Activated naive CD4-positive, alpha-beta T cell treated with anti-CD3 and anti-CD28 coated beads, Interleukin-2, amount 10 ng/mL, durations not matched to agents 7 days and 5 days (primary cell): Measurements from ENCODE around the gene POLR1E.
A peak's percentile ranks its signal among the peaks of the same experiment; 100 is the strongest.

Experiments
- CTCF ChIA-PET: fragments of 350-600 bp; sonication (Branson Sonifier 250); formaldehyde crosslinking; loops from one replicate; lab custom pipeline; 2021; ENCODE audit warnings: antibody characterized with exemption; lab: Charles Lee
- DNase-seq: peaks from one replicate; pipeline ENCODE4 v3.0.0-alpha.2; 2020
- H3K27ac Mint-ChIP-seq: one replicate; pipeline ENCODE4 v1.8.0; 2021; ENCODE audit warnings: mild to moderate bottlenecking, moderate library complexity, mixed read lengths
- H3K27me3 Mint-ChIP-seq: one replicate; pipeline ENCODE4 v1.8.0; 2021; ENCODE audit warnings: mild to moderate bottlenecking, mixed read lengths
- H3K36me3 Mint-ChIP-seq: one replicate; pipeline ENCODE4 v1.8.0; 2021; ENCODE audit warnings: mixed read lengths
- H3K4me1 Mint-ChIP-seq: one replicate; pipeline ENCODE4 v1.8.0; 2021; ENCODE audit warnings: mixed read lengths
- H3K4me3 Mint-ChIP-seq: one replicate; pipeline ENCODE4 v1.8.0; 2021; ENCODE audit warnings: mild to moderate bottlenecking, moderate library complexity, mixed read lengths
- H3K9me3 Mint-ChIP-seq: one replicate; pipeline ENCODE4 v1.8.0; 2021; ENCODE audit warnings: mixed read lengths

Gene POLR1E

GRCh38 chr9:37517923-37518322 lies 32.2 kb downstream of the POLR1E start:
- Mint-ChIP-seq H3K4me1 (peaks cover 9% of the 10 kb centered on the region), H3K36me3 (no peaks in the 10 kb centered on the region), H3K27me3 (no peaks in the 10 kb centered on the region), H3K9me3 (no peaks in the 10 kb centered on the region), H3K27ac (no peak overlapping the region), H3K4me3 (no peak overlapping the region)
- CTCF ChIA-PET, result no interaction called here
- no peak for DNase-seq

DNA sequence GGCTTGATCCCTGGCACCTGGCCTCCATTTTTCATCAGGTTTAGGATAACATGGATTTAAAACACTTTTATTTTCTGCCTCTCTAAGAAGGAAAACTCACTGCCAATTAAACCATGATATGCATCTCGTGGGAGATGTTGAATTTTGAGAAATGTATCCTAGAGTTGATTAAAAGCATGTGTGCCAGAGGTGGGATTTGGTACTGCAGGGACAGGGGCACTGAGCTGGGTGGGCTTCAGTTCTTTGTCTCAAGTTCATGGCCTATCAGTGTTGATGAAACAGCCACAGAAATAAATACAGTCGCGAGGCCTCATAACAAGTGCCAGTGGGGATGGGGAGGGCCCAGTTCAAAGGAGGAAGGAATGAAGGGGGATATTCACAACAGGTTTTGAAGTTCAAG lies 34.9 kb downstream of the POLR1E start:
- CTCF ChIA-PET, result no interaction called here
- DNase-seq, result no peak
- Mint-ChIP-seq H3K9me3 (no peaks in the 10 kb centered on the region), H3K27ac (no peak overlapping the region), H3K27me3 (no peaks in the 10 kb centered on the region), H3K36me3 (no peaks in the 10 kb centered on the region), H3K4me1 (no peaks in the 10 kb centered on the region), H3K4me3 (no peak overlapping the region)

GRCh38 chr9:37521111-37521510 lies 35.4 kb downstream of the POLR1E start:
- no peaks in the 10 kb centered on the region for H3K4me1 Mint-ChIP-seq
- H3K27me3 Mint-ChIP-seq, result no peaks in the 10 kb centered on the region
- H3K36me3 Mint-ChIP-seq, result no peaks in the 10 kb centered on the region
- no peaks in the 10 kb centered on the region for H3K9me3 Mint-ChIP-seq
- no peak overlapping the region for H3K4me3 Mint-ChIP-seq
- CTCF ChIA-PET, result no interaction called here
- no peak overlapping the region for H3K27ac Mint-ChIP-seq
- no peak for DNase-seq

DNA sequence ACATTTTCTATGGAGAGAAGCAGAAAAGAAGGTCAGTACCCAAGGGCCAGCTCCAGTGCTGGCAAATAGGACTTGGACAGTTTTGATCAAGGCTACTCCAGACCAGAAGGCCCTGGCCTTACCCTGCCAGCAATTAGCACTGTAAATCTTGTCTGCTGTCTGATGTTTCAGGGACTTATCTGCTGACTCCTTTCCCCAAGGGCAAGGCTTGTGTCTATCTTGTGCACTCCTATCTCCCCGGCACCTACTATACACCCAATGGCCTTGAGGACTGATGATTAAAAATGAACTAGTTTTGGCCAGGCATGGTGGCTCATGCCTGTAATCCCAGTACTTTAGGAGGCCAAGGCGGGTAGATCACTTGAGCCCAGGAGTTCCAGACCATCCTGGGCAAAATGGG lies 37.2 kb downstream of the POLR1E start:
- Mint-ChIP-seq H3K36me3 (no peaks in the 10 kb centered on the region), H3K4me1 (no peaks in the 10 kb centered on the region), H3K9me3 (no peaks in the 10 kb centered on the region), H3K4me3 (no peak overlapping the region), H3K27me3 (no peaks in the 10 kb centered on the region), H3K27ac (no peak overlapping the region)
- CTCF ChIA-PET, result no interaction called here
- no peak for DNase-seq

GRCh38 chr9:37523916-37524315 lies 38.2 kb downstream of the POLR1E start:
- Mint-ChIP-seq H3K4me1 (peaks cover 4% of the 10 kb centered on the region), H3K36me3 (no peaks in the 10 kb centered on the region), H3K27me3 (no peaks in the 10 kb centered on the region), H3K9me3 (no peaks in the 10 kb centered on the region), H3K4me3 (no peak overlapping the region), H3K27ac (no peak overlapping the region)
- no peak for DNase-seq
- CTCF ChIA-PET, result no interaction called here

GRCh38 chr9:37528652-37529471 lies 43.1 kb downstream of the POLR1E start:
- Mint-ChIP-seq H3K27ac (peak overlapping the region; percentile 79), H3K36me3 (no peaks in the 10 kb centered on the region), H3K9me3 (no peaks in the 10 kb centered on the region), H3K4me3 (peak overlapping the region; percentile 19), H3K4me1 (peaks cover 6% of the 10 kb centered on the region), H3K27me3 (no peaks in the 10 kb centered on the region)
- CTCF ChIA-PET, result no interaction called here
- peak; percentile 55 for DNase-seq

DNA sequence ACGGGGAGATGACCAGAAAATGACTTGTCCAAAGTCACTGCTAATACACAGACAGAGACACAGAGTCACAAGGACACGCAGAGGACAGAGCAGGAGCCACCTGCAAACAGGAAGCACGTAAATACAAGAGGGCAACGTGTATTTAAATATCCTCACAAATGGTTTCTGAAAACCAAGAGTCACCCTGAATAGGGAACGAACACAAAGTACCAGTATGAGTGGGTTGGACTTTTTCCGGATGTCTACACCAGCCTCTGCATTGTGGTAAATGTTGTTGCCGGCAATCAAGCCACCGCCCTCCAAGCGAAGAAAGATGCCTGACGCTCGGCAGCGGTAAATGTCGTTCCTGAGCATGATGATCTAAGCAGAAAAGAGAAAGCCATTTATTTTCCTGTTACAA lies 46.0 kb downstream of the POLR1E start:
- no peaks in the 10 kb centered on the region for H3K9me3 Mint-ChIP-seq
- H3K36me3 Mint-ChIP-seq, result no peaks in the 10 kb centered on the region
- no peak overlapping the region for H3K4me3 Mint-ChIP-seq
- DNase-seq, result no peak
- CTCF ChIA-PET, result no interaction called here
- peaks cover 6% of the 10 kb centered on the region for H3K4me1 Mint-ChIP-seq
- peak overlapping the region; percentile 78 for H3K27ac Mint-ChIP-seq
- no peaks in the 10 kb centered on the region for H3K27me3 Mint-ChIP-seq

DNA sequence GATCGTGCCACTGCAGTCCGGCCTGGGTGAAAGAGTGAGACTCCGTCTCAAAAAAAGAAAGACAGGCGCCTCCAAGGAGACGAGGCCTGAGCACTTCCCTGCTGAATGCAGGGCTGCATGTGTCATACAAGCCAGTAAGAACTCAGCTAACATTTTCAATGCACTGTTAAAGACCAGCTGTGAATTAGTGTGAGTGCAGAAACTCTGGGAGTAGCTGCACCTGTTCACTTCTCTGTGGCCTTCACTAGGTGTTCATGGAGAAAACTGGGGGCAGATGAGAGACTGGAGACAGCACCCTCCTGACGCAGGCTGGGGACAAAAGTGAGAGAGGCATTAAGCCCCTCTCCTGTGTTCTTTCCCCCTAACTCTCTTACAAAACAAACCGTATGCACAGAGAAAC lies 48.7 kb downstream of the POLR1E start:
- no peak for DNase-seq
- CTCF ChIA-PET, result no interaction called here
- H3K9me3 Mint-ChIP-seq, result no peaks in the 10 kb centered on the region
- no peak overlapping the region for H3K4me3 Mint-ChIP-seq
- H3K4me1 Mint-ChIP-seq, result no peaks in the 10 kb centered on the region
- no peaks in the 10 kb centered on the region for H3K36me3 Mint-ChIP-seq
- H3K27me3 Mint-ChIP-seq, result no peaks in the 10 kb centered on the region
- H3K27ac Mint-ChIP-seq, result no peak overlapping the region

GRCh38 chr9:37534901-37535300 lies 49.2 kb downstream of the POLR1E start:
- no peaks in the 10 kb centered on the region for H3K36me3 Mint-ChIP-seq
- DNase-seq, result no peak
- H3K9me3 Mint-ChIP-seq, result no peaks in the 10 kb centered on the region
- no peaks in the 10 kb centered on the region for H3K27me3 Mint-ChIP-seq
- H3K4me1 Mint-ChIP-seq, result no peaks in the 10 kb centered on the region
- no peak overlapping the region for H3K4me3 Mint-ChIP-seq
- CTCF ChIA-PET, result no interaction called here
- no peak overlapping the region for H3K27ac Mint-ChIP-seq

GRCh38 chr9:37538099-37538498 lies 52.4 kb downstream of the POLR1E start:
- CTCF ChIA-PET, result no interaction called here
- Mint-ChIP-seq H3K36me3 (no peaks in the 10 kb centered on the region), H3K4me3 (no peak overlapping the region), H3K27me3 (no peaks in the 10 kb centered on the region), H3K4me1 (no peaks in the 10 kb centered on the region), H3K27ac (no peak overlapping the region), H3K9me3 (no peaks in the 10 kb centered on the region)
- DNase-seq, result no peak

- DNase-seq, result no peak
- Mint-ChIP-seq H3K27me3 (no peaks in the 10 kb centered on the region), H3K27ac (no peak overlapping the region), H3K36me3 (no peaks in the 10 kb centered on the region), H3K4me1 (no peaks in the 10 kb centered on the region), H3K4me3 (no peak overlapping the region), H3K9me3 (no peaks in the 10 kb centered on the region)
- CTCF ChIA-PET, result no interaction called here
Observed at GRCh38 chr9:37539634-37540033, 53.9 kb downstream of the POLR1E start.

DNA sequence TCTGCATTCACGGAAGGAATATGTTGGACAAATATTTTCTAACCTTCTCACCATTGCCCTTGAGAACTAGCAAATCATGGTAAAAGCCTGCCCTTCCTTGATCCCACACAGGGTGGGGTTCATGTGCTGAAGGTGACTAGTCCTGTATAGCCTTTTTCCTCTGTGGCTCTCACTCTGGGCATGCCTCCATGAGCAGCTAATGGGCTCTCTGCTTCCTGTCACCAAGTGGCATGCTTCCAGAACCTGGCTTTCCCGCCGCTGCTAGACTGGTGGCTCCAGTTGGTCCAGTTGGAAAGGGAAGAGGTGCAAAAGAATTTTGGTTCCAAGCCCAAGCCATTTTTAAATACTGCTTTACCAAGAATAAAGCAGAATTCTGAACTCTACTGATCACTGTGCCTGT lies 54.9 kb downstream of the POLR1E start:
- no peaks in the 10 kb centered on the region for H3K4me1 Mint-ChIP-seq
- H3K36me3 Mint-ChIP-seq, result no peaks in the 10 kb centered on the region
- DNase-seq, result no peak
- H3K4me3 Mint-ChIP-seq, result no peak overlapping the region
- CTCF ChIA-PET, result no interaction called here
- no peaks in the 10 kb centered on the region for H3K9me3 Mint-ChIP-seq
- no peaks in the 10 kb centered on the region for H3K27me3 Mint-ChIP-seq
- H3K27ac Mint-ChIP-seq, result no peak overlapping the region

GRCh38 chr9:37541465-37541864 lies 55.7 kb downstream of the POLR1E start:
- H3K4me1 Mint-ChIP-seq, result no peaks in the 10 kb centered on the region
- no peak overlapping the region for H3K4me3 Mint-ChIP-seq
- CTCF ChIA-PET, result no interaction called here
- H3K9me3 Mint-ChIP-seq, result no peaks in the 10 kb centered on the region
- no peaks in the 10 kb centered on the region for H3K27me3 Mint-ChIP-seq
- H3K36me3 Mint-ChIP-seq, result no peaks in the 10 kb centered on the region
- H3K27ac Mint-ChIP-seq, result no peak overlapping the region
- DNase-seq, result no peak

DNA sequence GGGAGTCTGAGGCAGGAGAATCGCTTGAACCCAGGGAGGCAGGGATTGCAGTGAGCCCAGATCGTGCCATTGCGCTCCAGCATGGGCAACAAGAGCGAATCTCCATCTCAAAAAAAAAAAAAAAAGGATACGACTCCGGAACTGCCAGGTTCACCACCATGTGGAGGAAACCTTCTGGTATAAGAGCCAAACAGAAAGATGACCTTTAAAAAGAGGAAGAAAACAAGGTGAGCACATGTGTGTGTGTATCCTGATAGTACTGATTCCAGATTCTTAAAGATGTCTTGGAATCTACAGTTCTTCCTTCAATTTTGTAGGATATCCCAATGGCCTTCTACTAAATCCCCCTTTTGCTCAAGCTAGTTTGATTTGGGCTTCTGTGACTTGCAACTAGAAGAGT lies 56.7 kb downstream of the POLR1E start:
- CTCF ChIA-PET, result no interaction called here
- no peak overlapping the region for H3K4me3 Mint-ChIP-seq
- H3K27me3 Mint-ChIP-seq, result no peaks in the 10 kb centered on the region
- no peak for DNase-seq
- no peaks in the 10 kb centered on the region for H3K4me1 Mint-ChIP-seq
- no peaks in the 10 kb centered on the region for H3K9me3 Mint-ChIP-seq
- H3K36me3 Mint-ChIP-seq, result no peaks in the 10 kb centered on the region
- no peak overlapping the region for H3K27ac Mint-ChIP-seq

- no peak for DNase-seq
- no peak overlapping the region for H3K4me3 Mint-ChIP-seq
- CTCF ChIA-PET, result no interaction called here
- no peaks in the 10 kb centered on the region for H3K4me1 Mint-ChIP-seq
- H3K9me3 Mint-ChIP-seq, result no peaks in the 10 kb centered on the region
- no peaks in the 10 kb centered on the region for H3K36me3 Mint-ChIP-seq
- H3K27ac Mint-ChIP-seq, result no peak overlapping the region
- no peaks in the 10 kb centered on the region for H3K27me3 Mint-ChIP-seq
Observed at GRCh38 chr9:37542895-37543294, 57.1 kb downstream of the POLR1E start.
